DND-41 (cell line): ENCODE data around the gene SNCG.

ENCODE experiments used
- ATAC-seq: fragments of 200-7000 bp; cut with Tn5 transposase; 3 replicates; pipeline ENCODE4 v1.9.1; 2021; ENCODE audit warnings: low read depth; ENCODE audit not compliant: insufficient read depth
- DNase-seq: peaks from one replicate; pipeline ENCODE4 v3.0.0-alpha.2; 2020
- H2AFZ ChIP-seq: 2 replicates; pipeline ENCODE4 v1.6.0; 2012; ENCODE audit warnings: low read depth, low read length
- H3K27ac ChIP-seq: 2 replicates; pipeline ENCODE4 v1.5.1; 2012; ENCODE audit warnings: low read length, inconsistent platforms
- H3K27me3 ChIP-seq: fragments of 200-600 bp; sonication (generic); 2 replicates; pipeline ENCODE4 v1.6.0; 2012; ENCODE audit warnings: low read length, mild to moderate bottlenecking, inconsistent platforms; ENCODE audit not compliant: insufficient read depth, poor library complexity
- H3K36me3 ChIP-seq: 2 replicates; pipeline ENCODE4 v1.5.1; 2012; ENCODE audit warnings: low read length, inconsistent platforms; ENCODE audit not compliant: insufficient read depth
- H3K4me1 ChIP-seq: 2 replicates; pipeline ENCODE4 v1.5.1; 2012; ENCODE audit warnings: mild to moderate bottlenecking, low read length; ENCODE audit not compliant: insufficient read depth
- H3K4me2 ChIP-seq: 2 replicates; pipeline ENCODE4 v1.6.0; 2012; ENCODE audit warnings: mild to moderate bottlenecking, moderate library complexity, low read length, inconsistent platforms; ENCODE audit not compliant: insufficient read depth
- H3K4me3 ChIP-seq, 2 experiments: fragments of 200-600 bp in 1 of 2; shearing (Covaris generic) in 1 of 2; 2 replicates each; pipeline ENCODE4 v1.5.1; 2012 to 2016; ENCODE audit warnings: inconsistent platforms in 2 of 2, low read length in 2 of 2, mild to moderate bottlenecking in 2 of 2, low read depth in 1 of 2, moderate library complexity in 1 of 2
- H3K79me2 ChIP-seq: 2 replicates; pipeline ENCODE4 v1.6.0; 2012; ENCODE audit warnings: low read length, inconsistent platforms; ENCODE audit not compliant: insufficient read depth
- H3K9ac ChIP-seq: 2 replicates; pipeline ENCODE4 v1.6.0; 2012; ENCODE audit warnings: low read depth, mild to moderate bottlenecking, inconsistent platforms, low read length, moderate library complexity
- H3K9me3 ChIP-seq: 2 replicates; pipeline ENCODE4 v1.5.1; 2012; ENCODE audit warnings: low read length, moderate library complexity, mild to moderate bottlenecking, inconsistent platforms; ENCODE audit not compliant: insufficient read depth, severe bottlenecking
- H4K20me1 ChIP-seq: 2 replicates; pipeline ENCODE4 v1.6.0; 2012; ENCODE audit warnings: low read length; ENCODE audit not compliant: insufficient read depth
- CTCF ChIP-seq: IDR thresholded peaks from 2 replicates; pipeline ENCODE4 v1.5.1; 2012; ENCODE audit warnings: borderline replicate concordance, low read length, moderate library complexity, mild to moderate bottlenecking; ENCODE audit not compliant: poor library complexity, severe bottlenecking; ENCODE audit errors: extremely low read depth
- EZH2 ChIP-seq: IDR thresholded peaks from 3 replicates; pipeline ENCODE4 v1.6.1; 2012; ENCODE audit warnings: borderline replicate concordance, low read depth, mild to moderate bottlenecking, moderate library complexity, low read length, inconsistent platforms; ENCODE audit not compliant: severe bottlenecking

SNCG gene

GRCh38 chr10:86940677-86941076 is 17.7 kb upstream of the SNCG start:
- Histone ChIP-seq H3K4me1 (peaks cover 4% of the 10 kb centered on the region), H3K4me3 (no peak overlapping the region), H3K79me2 (no peaks in the 10 kb centered on the region), H3K9ac (no peak overlapping the region), H3K36me3 (no peaks in the 10 kb centered on the region), H3K27me3 (no peaks in the 10 kb centered on the region), H3K4me2 (no peak overlapping the region), H2AFZ (no peak overlapping the region), H4K20me1 (no peaks in the 10 kb centered on the region), H3K9me3 (no peaks in the 10 kb centered on the region), H3K27ac (no peak overlapping the region)
- DNase-seq (no peak), ATAC-seq (no peak)
- TF ChIP-seq EZH2 (no peak), CTCF (no peak)

GRCh38 chr10:86941426-86941825 is 17.0 kb upstream of the SNCG start:
- Histone ChIP-seq H4K20me1 (peaks cover 5% of the 10 kb centered on the region; the same call in 1 of the 2 replicates), H3K27ac (no peak overlapping the region), H3K36me3 (no peaks in the 10 kb centered on the region), H3K4me1 (peaks cover 4% of the 10 kb centered on the region), H3K79me2 (no peaks in the 10 kb centered on the region), H2AFZ (no peak overlapping the region), H3K9me3 (no peaks in the 10 kb centered on the region), H3K4me2 (no peak overlapping the region), H3K9ac (no peak overlapping the region), H3K27me3 (no peaks in the 10 kb centered on the region), H3K4me3 (no peak overlapping the region)
- DNase-seq = no peak
- TF ChIP-seq EZH2 (no peak), CTCF (no peak)
- no peak for ATAC-seq

GRCh38 chr10:86941991-86942421 is 16.4 kb upstream of the SNCG start:
- H2AFZ ChIP-seq = no peak overlapping the region
- peaks cover 6% of the 10 kb centered on the region; the same call in 1 of the 2 replicates for H4K20me1 ChIP-seq
- ATAC-seq (no peak), DNase-seq (no peak)
- H3K9me3 ChIP-seq = no peaks in the 10 kb centered on the region
- H3K36me3 ChIP-seq = no peaks in the 10 kb centered on the region
- no peak overlapping the region for H3K4me2 ChIP-seq
- no peaks in the 10 kb centered on the region for H3K27me3 ChIP-seq
- H3K4me3 ChIP-seq = no peak overlapping the region
- no peak overlapping the region for H3K9ac ChIP-seq
- H3K4me1 ChIP-seq = peaks cover 4% of the 10 kb centered on the region
- H3K79me2 ChIP-seq = no peaks in the 10 kb centered on the region
- no peak for TF ChIP-seq CTCF
- TF ChIP-seq EZH2 = no peak
- no peak overlapping the region for H3K27ac ChIP-seq
